NCI-H146 (cell line): ENCODE data around the gene BNIP3.

Source experiments
- DNase-seq: peaks from one replicate; lab custom pipeline; 2025; lab: John Stamatoyannopoulos, UW

Gene BNIP3

DNA sequence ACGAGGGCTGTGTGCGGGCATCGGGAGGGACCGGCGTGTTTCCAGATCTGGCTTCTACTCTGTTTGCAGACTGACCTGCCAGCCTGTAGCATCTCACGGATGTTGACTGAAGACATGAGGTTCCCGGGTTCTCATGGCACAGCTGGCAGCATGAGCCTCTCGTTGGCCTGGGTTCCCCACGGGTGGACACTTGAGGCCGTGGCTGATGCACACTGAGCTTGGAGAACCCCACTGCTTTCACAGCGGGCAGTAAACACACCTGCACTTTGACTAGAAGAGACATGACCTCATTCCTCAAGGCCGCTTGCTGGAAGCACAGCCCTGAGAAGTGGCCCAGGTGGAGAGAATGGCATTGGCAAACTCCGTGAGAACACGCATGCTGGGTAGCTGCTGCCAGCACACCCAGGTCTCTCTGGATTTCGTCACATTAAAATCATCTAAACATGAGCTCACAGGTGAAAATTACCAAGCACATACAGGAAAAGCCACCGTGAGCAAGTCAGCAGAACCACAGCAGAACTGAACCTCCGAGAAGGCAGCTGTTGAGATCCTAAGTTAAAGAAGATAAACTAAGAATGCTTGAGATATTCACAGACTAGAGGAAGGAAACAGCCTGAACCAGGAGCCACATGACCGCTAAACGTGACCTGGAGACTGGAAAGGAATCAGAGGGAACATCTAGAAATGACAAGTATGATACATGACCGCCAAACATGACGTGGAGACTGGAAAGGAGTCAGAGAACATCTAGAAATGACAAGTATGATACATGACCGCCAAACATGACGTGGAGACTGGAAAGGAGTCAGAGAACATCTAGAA, 32.5 kb downstream of the BNIP3 start:
- DNase-seq: no peak

DNA sequence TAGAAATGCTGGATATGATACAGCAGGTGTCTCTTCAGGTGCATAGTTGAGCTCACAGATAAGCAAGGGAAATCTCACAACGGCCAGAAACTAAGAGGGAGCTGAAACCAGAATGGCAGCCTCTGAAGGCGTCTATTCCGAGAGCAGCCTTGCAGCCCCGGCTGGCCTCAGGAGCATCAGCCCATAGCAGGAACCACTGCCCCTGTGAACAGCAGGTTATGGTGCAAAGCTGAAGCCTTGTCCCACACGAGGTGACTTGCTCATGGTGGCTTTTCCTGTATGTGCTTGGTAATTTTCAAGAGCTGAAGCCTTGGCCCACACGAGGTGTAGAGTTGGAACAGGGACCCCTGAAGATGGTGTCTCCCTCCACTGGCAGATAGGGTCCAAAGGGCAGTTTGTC, 33.2 kb downstream of the BNIP3 start:
- DNase-seq: no peak

DNA sequence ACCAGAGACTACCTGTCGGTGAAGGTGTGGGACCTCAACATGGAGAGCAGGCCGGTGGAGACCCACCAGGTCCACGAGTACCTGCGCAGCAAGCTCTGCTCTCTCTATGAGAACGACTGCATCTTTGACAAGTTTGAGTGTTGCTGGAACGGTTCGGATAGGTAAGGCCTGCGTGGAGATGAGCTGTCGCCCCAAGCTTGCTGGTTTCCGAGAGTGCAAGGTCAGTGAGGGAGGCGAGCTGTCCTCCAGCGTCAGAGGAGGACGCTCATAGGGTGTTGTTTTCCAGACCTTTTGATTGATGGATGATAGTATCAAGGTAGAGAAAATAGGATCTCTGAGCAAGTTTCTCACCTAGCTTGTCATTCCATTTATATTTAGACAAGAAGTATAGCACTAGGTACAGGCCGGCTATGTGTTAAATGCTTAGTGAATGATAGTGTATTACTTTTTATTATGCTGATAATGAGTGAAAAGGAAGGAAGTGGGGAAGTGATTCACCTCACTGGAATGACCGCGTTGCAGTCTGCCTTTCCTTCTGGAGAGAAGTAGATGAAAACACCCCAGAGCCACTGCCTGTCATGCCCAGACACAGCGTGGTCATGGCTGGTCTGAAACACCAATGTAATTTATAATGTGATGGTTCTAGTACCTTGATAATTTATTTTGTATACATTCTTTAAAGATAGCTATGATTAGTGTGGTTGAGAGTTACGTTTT, 33.9 kb downstream of the BNIP3 start:
- no peak for DNase-seq

DNA sequence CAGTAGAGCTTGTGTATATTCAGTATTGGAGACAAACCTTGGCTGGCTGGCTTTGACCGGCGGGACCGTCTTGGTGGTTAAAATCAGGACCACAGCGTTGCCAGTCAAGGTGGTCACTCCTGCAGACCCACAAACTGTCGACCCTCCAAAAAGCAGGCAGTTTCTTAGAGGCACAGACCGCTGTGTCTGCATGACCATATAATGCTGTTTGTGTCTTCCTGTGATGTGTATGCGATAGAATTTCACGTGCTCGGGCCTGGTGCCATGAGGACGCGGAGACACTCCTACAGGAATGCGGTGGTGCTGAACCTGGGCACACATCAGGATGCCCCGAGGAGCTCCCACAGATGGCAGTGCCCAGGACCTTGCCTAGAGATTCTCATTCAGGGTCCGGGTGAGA, 34.8 kb downstream of the BNIP3 start:
- no peak for DNase-seq

DNA sequence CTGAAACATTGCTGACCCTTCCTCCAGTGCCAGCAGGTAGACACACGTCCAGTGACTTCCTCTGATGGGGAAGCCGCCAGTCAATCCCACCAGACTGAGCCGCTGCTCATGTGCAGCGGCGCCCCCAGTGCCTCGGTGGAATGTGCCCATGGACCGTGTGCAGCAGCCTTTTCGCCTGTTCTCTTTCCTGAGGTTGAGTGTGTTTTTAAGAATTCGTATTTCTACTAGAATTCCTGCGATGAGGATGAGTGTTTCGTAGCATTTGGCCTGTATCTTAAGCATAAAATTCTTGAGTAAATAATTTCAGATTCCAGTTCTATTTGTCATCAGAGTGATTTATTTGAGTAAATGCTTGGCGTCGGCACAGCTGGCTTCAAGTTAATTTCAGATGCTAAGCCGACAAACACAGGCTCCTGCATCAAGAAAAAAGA, 35.4 kb downstream of the BNIP3 start:
- DNase-seq: no peak

DNA sequence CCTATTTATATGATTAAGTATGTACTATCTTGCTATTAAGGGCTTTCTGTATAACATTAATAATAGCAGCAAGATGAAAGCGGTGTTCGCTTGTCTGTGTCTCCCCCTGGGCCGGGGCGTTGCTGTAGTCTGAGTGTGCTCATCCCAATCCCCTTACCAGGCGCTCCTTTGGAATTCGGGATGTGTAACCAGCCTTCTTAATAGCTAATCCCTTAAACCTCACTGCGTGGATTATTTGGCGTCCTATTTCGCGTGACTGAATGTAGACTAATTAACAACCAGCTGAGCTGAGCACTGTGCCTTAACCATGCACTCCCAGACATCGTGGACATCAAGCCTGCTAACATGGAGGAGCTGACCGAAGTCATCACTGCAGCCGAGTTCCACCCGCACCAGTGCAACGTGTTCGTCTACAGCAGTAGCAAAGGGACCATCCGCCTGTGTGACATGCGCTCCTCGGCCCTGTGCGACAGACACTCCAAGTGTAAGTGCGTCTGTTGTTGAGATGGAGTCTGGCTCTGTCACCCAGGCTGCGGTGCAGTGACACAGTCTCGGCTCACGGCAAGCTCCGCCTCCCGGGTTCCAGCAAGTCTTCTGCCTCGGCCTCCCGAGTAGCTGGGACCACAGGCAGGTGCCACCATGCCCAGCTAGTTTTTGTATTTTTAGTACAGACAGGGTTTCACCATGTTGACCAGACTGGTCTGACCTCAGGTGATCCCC, 36.6 kb downstream of the BNIP3 start:
- DNase-seq: no peak

DNA sequence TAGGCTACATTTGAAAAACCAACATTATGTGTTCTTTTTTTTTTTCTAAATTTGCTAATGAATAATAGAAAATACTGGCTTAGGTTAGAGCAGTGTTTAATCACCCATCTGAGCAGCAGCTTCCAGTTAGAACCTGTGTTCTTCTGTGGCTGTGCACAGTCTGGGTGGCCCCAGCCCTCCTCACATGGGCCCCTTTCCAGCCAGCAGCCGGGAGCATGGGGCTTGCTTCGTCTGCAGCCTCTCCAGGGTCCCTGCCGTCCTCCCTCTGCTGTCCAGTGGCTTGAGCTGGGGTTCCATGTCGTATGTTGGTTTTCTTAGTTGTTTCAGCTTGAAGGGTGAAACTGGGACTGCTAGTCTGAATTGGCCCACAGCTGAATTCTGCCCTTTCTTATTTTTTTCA, 37.3 kb downstream of the BNIP3 start:
- no peak for DNase-seq

DNA sequence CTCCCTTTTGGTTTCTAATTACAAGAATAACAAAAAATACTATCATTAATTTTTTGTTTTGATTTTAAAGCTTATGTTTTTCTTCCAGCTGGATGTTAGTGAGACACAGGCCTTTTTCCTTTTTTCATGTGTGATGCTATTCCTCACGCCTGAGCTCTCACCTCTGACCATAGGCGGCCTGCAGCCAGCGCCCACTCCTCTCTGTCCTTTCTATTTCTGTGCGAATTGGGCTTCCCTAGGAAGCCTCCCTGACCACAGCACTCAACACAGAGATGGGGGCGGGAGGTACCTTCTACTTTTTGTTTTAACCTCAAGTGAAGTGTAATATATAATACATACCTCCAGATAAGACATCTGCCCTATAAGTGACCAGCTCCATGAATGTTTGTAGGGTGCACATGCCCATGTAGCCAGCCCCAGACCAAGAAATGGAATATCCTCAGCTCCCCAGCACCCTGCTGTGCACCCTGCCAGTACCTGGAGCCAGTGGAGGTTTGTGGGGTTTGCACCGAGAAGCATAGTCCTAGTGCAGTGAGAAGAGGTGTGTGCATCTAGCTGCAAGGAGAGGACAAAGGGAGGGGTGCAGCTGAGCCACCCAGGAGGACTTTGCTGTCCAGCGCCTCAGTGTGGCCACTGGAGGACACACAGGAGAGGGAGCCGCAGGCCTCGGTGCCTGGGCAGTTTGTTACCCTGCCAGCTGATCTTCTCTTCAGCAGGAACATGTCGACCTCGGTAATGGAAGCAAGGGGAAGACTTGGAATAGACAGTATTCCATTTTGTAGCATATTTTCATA, 38.5 kb downstream of the BNIP3 start:
- no peak for DNase-seq

DNA sequence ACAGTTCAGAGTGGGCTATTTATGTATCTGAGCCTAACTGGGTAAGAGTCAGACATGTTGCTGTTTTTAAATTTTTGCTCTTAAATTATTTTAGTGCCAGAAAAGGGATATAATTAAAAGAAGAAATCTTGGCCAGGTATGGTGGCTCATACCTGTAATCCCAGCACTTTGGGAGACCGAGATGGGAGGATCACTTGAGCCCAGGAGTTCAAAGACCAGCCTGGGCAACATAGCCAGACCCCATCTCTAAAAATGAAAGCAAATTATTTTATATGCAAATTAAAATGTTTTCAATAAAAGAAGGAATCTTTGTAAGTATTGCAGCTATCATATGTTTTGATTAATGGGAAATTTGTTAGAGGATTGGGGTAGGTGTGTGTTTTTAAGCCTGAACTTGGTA, 39.3 kb downstream of the BNIP3 start:
- no peak for DNase-seq

DNA sequence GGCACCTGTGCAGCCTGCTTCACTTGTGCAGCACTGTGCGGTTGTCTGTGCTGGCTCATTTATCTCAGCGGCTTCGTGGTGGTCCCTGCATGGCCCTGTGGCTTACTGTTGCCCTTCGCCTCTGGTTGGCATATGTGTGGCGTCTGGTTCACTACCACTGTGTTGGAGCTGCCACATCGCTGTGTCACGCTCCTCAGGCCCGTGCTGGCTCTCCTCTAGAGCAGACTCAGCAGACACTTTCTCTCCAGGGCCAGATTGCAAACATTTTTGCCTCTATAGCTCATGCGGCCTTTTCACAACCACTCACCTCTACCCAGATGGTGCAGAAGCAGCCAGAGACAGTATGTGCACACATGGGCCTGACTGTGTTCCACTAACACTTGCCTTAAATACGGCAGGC, 43.0 kb downstream of the BNIP3 start:
- no peak for DNase-seq

DNA sequence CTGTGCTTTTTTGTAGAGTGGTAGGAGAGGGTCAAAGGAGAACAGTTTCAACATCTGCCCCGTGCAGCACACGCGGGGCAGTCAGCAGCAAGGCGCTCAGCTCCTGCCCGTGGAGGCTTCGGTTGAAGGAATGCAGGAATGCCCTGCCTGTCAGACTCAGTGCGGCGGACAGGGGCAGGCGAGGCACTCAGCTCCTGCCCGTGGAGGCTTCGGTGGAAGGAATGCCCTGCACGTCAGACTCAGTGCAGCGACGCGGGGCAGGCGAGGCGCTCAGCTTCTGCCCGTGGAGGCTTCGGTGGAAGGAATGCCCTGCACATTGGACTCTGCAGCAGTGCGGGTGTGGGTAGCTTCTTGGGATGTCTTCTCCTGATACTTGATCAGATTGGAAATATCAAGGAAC, 43.9 kb downstream of the BNIP3 start:
- no peak for DNase-seq

DNA sequence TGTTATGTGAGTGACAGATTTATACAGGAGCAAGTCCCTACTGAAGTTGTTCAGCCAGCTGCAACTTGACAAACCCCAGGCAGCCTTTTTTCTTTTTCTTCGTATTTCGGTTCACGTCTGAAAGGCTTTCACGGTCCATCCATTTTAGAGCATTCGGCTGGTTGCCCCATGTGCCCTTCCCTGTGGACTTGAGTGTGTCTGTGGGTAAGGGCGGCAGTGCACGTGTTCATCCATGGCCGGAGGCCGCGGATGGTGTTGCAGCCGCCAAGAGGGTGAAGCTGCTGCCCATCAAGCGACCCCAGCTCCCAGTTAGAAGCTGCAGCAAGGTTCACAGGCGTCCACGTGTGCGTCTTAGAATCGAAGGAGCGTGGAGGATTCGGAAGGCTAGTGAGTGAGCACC, 45.0 kb downstream of the BNIP3 start:
- DNase-seq: no peak

DNA sequence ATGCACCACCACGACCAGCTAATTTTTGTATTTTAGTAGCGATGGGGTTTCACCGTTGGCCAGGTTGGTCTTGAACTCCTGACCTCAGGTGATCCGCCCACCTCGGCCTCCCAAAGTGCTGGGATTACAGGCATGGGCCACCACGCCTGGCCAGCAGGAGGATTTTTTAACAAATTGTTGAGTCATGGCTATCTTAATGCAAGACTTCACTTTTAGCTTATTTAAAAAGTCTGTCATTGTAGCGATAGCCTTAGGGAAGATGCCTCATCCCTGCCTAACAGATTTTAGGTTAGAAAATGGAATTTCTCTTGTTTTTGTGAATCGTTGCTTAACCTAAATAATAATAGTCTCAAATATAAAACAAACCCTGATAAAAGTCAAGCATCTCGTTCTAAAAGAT, 45.4 kb downstream of the BNIP3 start:
- no peak for DNase-seq

DNA sequence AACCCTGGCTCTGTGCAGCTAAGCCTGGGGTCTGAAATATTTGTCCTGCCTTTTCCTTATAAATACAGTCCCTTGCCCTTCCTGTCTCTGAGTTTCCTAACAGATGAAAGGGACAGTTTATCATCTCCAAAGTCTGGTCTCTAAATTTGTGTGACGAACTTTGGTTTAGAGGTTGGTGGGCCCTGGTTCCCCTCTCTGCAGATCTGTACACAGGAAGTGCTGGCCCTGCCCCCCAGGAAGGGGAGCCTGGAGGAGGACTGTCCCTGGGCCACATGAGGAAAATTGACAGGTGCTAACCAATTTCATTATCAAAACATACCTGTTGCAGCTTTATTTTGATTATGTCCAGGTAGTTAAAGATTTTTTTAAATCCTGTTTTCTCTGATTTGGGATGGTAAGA, 46.5 kb downstream of the BNIP3 start:
- no peak for DNase-seq

DNA sequence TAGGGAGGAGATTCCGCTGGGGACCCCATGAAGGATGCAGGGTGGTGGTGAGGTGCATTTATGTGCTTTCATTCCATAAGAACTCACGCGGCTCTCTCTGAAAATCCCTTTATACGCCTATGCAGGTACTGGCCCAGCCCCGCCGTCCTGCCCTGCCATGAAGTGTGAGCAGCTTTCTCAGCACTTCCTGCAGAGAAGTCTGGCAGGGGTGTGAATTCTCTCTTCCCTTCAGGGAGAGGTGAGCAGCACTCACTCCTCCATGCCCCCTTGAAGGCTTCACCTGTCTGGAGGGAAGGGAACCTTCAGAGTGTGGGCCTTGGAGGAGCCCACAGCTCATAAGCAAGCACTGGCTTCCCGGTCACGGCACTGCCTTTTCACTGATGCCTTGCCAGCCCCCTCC, 47.0 kb downstream of the BNIP3 start:
- no peak for DNase-seq

DNA sequence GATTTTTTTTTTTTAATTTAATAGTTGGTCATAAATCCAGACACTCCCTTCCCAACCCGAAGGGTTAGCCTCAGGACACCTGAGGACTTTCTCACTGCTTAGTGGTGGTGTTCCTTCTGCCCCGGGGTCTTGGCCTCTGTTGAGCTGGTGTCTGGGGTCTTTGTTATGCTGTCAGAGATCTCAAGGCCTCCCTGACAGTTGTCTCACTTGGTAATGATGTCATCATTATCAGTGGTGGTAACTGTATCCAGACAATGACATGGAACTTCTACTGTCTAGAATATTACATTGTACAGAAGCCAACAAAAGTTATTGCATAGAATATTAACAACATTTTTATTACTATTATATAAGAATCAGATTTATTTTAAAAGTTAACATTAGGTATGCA, 48.0 kb downstream of the BNIP3 start:
- DNase-seq: no peak

DNA sequence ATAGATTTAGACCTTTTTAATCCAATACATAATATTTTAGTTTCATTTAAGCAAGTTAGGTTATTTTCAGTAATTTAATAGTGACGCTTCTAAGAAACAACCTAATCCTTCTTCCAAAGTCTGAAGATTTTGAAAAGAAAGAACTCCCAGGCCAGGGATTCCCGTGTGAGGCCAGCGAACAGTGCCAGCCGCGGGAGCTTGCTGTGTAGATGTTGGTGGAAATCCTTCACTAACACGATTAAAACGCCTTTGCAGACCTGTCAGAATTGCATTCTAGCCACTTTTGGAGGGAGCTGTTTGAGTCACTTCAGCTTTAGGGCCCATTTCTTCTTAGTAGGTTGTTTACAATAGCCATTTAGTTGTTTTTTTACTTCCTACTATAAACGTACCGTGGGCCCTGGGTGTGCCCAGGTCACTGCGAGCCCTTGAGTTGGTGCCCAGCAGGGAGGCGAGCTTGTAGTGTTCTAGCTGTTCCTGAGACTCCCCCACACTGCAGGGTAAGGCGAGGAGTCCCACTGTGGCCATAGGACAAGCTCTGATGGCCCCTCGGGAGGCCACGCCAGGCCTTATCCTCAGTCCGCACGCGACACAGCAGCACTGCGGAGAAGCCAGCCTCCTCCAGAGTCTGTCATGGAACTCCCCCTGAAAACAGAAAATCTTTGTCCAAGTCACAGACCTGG, 48.6 kb downstream of the BNIP3 start:
- DNase-seq: no peak

DNA sequence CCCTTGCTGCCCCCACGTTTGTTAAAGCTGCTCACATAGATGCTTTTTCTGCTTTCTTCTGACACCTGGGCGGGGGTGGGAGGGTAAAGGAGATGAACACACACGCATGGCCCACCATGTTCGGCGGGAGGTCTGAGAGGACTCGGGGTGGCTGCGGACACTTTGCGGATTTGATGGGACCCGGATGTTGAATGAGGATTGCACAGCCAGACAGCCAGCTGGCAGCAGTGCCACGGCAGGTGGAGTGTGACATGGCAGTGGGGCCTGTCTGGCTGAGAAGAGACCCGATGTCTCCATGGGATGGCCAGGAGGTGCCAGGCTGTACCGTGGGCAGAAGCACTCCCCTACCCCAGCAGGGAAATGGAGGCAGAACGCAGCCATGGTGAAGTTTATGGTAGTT, 49.7 kb downstream of the BNIP3 start:
- DNase-seq: no peak

DNA sequence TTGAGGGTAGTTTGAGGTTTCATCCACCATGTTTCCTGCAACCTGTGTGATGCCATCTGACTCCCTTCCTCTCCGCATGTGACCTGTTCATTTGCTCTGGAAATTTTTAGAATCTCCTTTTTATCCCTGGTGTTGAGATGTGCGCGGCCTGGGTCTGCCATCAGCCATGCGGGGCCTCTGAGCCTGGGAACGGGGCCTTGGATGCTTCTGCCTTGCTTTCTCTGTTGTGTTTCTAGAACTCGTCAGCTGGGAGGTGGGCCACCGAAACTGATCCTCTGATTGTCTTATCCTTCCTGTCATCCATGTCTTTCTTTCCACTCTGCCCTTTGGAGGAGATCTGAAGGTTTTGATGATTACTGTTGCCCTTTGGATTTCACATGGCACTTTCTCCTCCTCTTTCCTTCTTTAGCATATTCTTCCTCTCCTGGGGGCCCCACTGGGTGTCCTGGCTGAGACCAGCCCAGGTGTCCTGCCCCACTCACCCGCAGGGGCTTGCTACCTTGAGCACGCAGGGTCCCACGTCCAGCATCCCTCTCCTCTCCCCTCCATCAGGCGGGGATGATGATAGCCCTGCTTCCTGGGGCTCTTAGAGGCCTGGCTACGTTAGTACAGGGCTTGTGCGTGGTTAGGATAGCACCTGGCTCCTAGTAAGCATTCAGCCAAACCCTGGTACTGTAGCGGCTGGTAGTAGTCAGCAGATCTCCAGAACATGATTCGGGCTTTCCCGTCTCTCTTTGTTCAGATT, 51.0 kb downstream of the BNIP3 start:
- DNase-seq: no peak

DNA sequence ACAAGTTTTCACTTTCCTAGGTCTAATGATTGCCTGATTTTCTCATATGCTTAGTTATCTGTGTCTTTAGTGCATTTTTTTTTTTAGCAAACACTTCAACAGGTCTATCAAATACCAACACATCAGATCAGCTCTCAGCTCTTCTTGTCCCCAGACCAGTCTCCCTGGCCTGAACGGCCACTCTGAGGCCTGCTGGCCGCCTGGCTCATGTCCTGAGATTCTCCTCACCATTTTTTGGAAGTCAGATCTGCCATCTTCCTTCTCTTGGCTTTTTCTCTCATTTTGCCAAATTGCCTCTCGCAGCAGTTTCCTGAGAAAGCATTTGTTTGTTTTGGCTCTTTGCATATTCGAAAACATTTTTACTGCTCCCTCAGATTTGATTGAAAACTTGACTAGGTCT, 51.6 kb downstream of the BNIP3 start:
- no peak for DNase-seq
